8988T (cell line): ENCODE data around the gene WDTC1.
"Not testable (repeated sequence)": the region's sequence is repeated elsewhere in the genome, so short reads cannot be mapped to it uniquely, and the experiment has no call there.

Source experiments
- DNase-seq: peaks from one replicate; pipeline ENCODE4 v3.0.0; 2011

Gene WDTC1, protein sequence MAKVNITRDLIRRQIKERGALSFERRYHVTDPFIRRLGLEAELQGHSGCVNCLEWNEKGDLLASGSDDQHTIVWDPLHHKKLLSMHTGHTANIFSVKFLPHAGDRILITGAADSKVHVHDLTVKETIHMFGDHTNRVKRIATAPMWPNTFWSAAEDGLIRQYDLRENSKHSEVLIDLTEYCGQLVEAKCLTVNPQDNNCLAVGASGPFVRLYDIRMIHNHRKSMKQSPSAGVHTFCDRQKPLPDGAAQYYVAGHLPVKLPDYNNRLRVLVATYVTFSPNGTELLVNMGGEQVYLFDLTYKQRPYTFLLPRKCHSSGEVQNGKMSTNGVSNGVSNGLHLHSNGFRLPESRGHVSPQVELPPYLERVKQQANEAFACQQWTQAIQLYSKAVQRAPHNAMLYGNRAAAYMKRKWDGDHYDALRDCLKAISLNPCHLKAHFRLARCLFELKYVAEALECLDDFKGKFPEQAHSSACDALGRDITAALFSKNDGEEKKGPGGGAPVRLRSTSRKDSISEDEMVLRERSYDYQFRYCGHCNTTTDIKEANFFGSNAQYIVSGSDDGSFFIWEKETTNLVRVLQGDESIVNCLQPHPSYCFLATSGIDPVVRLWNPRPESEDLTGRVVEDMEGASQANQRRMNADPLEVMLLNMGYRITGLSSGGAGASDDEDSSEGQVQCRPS

DNA sequence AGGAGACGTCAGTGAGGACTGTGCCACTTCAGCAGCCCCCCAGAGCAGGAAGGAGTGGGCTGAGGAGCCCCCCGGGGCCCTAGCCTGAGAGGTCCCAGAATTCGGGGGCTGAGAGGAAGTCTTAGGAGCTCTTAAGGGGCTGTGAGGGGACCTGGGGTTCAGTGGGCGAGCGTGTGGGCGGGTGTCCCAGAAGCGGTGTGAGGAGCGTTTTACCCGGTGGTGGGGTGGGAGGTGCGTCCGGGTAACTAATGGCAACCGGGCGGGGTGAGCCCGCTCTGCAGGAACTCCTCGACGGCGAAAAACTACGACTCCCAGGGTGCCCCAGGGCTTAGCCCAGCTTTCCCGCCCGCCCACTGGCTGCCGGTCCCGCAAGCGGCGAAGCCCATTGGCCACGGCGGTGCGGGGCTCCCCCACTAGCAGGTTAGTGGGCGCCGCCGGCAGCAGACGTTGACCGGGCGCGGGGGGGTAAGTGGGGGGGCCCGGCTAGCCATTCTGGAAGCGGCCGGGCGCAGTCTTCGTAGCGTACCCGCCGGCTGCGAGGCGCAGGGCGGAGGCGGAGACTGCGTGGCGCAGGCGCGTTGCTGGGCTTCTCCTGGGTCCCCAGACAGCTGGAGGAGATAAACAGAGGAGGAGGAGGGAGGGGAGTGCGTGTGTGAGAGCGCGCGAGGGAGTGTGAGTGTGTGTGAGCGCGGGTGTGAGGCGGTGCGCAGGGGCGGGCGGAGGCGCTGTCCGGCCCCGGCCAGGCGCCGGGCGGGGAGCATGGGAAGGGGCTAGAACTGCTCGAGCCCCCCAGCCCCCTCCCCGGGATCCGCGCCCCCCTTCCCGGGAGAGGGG, at the start of gene WDTC1:
TSS of gene WDTC1 (plus strand) at position 584 of the 834 bp plus-strand sequence. CDS start 26,423 bp downstream, outside the sequence.
- peak; percentile 73 for DNase-seq

DNA sequence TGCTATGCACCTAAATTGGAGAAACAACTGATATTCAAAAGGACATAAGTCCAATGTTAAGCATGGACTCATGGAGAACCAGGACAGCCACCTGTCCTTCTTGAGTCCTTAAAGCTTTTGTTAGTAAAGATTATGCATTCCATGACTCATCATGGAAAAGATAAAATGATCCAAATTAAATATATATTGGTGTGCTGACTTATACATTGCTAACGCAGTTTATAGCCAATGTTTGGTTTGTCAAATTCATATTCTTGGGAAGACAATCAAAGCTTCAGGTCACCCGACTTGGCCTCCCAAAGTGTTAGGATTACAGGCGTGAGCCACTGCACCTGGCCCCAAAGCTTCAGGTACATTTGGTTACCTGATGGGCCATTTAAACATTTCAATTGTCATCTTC, 49.8 kb upstream of the WDTC1 start:
- DNase-seq = not testable (repeated sequence)

DNA sequence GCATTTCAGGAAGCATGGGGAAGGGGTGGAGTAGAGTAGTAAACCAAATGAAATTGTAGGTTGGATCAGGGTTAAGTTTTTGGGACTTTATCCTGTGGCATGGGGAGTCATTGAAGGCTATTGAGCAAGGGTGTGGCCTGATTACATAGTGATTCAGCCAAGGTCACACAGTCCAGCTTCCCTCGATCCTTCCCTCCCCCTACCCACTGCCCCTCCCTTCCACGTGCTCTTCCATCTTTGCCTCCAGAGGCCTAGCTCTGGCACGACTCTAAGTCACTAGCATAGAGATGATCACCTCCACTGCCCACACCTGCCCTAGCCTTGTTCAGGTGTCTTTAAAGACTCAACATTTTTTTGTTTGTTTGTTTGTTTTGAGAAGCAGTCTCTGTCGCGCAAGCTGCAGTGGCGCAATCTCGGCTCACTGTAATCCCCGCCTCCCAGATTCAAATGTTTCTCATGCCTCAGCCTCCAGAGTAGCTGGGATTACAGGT, 42.3 kb upstream of the WDTC1 start:
- no peak for DNase-seq

DNA sequence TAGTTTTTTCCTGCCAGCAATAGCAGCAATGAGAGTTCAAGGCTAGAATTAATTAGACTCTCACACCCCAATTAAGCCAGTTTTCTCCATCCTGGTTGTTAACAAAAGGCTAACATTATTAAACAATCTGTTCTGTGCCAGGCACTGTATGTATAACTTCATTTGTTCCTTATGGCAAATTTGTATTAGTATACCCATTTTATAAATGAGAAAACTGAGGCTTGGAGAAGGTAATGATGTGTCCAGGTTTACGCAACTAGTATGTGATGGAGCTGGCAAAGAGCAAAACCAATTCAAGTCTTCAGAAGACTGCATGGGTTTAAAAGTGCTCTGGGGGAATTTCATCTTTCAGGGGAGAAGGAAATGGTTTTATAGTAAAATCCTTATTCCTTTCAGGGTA, 41.2 kb upstream of the WDTC1 start:
- DNase-seq = no peak

DNA sequence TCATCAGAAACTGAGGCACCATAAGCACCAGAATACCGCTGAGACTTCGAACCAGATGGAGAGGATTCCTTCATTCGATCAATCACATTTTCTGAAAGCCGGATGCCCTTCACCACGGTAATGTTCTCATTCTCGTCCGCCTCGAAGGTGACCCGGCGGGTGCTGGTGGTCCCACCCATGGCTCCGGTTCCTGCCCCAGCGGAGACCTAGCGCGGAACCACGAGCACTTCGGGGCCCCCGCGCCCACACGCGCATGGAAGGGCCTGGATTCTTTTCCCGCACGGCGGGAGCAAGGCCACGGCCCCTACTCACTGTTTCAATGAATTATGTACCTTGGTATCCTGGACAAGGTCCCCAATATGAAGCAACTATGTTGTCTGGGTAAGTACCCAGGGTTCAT, 33.1 kb upstream of the WDTC1 start:
- DNase-seq = no peak

DNA sequence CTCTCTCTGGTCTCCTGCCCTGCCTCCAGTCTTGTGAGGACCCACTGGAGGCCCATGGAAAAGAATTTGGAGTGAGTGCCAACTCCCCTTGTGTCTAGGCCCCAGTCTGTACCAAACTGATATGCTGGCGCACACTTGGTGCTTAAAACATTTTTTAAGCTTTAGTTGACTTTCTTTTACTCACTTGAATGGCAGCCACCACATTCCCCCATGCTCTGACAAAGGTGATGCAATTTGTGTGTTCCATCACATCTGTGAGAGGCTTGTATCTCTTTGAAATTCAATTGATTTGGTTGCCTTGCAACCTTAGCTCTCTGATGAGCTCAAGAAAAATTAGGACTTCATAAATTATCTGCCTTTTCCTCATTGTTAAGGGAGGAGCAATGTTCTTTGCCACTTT, 30.5 kb upstream of the WDTC1 start:
- DNase-seq = no peak

DNA sequence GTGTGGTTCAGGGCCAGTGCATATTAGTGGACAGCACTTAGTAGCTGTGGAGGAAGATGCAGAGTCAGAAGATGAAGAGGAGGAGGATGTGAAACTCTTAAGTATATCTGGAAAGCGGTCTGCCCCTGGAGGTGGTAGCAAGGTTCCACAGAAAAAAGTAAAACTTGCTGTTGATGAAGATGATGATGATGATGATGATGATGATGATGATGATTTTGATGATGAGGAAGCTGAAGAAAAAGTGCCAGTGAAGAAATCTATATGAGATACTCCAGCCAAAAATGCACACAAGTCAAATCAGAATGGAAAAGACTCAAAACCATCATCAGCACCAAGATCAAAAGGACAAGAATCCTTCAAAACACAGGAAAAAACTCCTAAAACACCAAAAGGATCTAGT, 27.2 kb upstream of the WDTC1 start:
- DNase-seq = not testable (repeated sequence)

DNA sequence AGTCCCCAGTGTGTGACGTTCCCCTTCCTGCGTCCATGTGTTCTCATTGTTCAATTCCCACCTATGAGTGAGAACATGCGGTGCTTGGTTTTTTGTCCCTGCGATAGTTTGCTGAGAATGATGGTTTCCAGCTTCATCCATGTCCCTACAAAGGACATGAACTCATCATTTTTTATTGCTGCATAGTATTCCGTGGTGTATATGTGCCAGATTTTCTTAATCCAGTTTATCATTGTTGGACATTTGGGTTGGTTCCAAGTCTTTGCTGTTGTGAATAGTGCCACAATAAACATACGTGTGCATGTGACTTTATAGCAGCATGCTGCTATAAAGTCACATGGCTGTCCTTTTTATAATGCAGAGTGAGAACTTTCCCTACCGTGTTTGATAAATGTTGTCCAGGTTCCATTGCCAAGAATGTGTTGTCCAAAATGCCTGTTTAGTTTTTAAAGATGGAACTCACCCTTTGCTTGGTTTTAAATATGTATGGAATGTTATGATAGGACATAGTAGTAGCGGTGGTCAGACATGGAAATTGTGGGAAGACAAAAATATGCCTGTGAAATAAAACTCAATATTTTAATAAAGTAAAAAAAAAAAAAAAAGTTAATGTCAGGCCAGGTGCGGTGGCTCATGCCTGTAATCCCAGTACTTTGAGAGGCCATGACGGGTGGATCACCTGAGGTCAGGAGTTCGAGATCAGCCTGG, 26.1 kb upstream of the WDTC1 start:
- DNase-seq = not testable (repeated sequence)

DNA sequence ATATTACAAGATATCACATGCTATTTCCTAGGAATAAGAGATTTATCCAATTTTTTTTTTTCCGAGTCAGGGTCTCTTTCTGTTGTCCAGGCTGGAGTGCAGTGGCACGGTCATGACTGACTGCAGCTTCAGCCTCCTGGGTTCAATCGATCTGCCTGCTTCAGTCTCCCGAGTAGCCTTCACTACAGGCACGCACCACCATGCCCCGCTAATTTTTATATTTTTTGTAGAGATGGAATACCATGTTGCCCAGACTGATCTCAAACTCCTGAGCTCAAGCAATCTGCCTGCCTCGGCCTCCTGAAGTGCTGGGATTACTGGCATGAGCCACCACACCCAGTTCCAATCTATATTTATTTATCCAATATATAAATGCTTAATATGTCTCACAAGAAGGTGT, 18.0 kb upstream of the WDTC1 start:
- no peak for DNase-seq

DNA sequence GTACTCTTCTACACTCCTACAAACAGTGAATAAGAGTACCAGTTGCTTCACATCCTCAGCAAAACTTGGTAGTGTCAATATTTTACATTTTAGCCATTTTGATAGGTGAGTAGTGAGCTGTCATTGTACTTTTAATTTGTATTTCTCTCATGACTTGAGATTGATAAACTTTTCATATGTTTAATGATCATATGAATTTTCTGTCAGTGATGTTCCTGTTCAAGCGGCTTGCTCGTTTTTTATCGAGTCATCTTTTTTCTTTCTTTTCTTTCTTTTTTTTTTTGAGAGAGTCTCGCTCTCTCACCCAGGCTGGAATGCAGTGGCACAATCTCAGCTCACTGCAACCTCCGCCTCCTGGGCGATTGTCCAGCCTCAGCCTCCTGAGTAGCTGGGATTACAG, 17.0 kb upstream of the WDTC1 start:
- no peak for DNase-seq

DNA sequence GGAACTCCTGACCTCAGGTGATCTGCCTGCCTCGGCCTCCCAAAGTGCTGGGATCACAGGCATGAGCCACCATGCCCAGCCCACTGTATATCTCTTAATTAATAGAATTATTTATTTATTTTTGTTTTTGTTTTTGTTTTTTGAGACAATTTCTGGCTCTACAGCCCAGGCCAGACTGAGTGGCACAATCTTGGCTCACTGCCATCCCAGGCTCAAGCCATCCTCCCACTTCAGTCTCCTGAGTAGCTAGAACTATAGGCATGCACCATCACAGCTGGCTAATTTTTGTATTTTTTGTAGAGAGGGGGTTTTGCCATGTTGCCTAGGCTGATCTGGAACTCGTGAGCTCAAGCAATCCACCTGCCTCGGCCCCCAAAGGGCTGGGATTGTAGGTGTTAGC, 15.7 kb upstream of the WDTC1 start:
- DNase-seq = no peak

DNA sequence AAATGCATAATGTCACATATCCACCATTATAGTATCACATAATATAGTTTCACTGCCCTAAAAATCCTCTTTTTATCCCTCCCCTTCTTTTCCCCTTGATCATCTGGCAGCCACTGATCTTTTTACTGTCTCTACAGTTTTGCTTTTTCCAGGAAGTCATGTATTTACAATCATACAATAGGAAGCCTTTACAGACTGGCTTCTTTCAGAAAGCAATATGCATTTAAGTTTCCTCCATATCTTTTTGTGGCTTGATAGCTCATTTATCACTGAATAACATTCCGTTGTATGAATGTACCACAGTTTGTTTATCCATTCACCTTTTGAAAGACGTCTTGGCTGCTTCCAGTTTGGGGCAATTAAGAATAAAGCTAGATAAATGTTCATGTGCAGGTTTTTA, 14.3 kb upstream of the WDTC1 start:
- DNase-seq = no peak

DNA sequence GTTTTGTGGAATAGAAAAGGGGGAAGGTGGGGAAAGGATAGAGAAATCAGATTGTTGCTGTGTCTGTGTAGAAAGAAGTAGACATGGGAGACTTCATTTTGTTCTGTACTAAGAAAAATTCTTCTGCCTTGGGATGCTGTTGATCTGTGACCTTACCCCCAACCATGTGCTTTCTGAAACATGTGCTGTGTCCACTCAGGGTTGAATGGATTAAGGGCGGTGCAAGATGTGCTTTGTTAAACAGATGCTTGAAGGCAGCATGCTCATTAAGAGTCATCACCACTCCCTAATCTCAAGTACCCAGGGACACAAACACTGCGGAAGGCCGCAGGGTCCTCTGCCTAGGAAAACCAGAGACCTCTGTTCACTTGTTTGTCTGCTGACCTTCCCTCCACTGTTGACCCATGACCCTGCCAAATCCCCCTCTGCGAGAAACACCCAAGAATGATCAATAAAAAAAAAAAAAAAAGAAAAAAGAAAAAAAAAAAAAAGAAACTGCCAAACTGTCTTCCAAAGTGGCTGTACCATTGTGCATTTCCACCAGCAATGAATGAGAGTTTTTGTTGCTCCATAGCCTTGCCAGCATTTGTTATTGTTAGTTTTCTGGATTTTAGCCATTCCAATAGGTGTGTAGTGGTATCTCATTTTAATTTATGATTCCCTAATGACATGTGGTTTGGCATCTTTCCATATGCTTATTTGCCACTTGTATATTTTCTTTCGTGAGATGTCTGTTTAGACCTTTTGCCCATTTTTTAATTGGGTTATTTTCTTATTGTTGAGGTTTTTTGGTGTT, 13.5 kb upstream of the WDTC1 start:
- not testable (repeated sequence) for DNase-seq

DNA sequence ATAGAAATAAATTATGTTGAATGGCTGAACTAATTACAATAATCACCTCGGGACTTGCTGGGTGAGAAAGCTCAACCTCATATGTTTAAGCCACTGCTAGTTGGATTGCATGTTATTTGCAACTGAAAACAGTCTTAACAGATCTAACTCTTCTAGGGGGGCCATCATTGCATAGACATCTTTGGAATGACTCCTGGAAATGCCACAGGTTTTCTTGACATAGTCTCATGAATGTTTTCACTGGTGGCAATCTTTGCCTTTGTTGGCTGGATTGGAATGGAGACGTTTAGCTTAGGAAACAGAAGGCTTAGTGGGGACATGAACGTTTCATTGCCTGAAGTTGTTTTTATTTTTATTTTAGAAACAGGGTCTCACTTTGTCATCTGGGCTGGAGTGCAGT, 8.8 kb upstream of the WDTC1 start:
- no peak for DNase-seq

DNA sequence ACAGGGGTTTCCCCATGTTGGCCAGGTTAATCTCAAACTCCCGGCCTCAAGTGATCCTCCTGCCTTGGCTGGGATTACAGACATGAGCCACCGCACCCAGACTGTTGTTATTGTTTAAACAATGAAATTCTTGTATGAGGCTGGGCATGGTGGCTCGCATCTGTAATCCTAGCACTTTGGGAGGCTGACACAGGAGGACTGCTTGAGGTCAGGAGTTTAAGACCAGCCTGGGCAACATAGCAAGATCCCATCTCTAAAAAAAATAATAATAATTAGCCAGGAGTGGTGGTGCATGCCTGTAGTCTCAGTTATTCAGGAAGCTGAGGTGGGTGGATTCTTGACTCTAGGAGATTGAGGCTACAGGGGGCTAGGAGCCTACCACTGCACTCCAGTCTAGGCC, 6.7 kb upstream of the WDTC1 start:
- DNase-seq = no peak

DNA sequence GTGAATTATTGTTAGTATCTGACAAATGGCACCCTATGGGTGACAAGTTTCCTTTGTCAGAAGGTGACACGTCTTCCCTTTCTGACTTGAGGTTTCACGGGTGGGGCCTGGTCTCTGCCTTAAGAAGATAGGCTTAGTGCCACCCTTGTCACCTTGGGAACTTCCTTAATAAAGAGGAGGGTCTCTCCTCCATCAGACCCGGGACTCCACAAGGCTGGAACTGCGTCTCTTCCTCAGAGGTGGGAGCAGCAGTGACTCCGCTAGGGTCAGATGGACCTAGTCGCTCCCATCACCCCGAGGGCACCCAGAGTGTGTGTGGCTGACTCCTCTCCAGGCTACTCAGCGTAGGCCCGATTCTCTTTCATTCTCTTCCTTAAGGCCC, 774 bp upstream of the WDTC1 start:
- no peak for DNase-seq

DNA sequence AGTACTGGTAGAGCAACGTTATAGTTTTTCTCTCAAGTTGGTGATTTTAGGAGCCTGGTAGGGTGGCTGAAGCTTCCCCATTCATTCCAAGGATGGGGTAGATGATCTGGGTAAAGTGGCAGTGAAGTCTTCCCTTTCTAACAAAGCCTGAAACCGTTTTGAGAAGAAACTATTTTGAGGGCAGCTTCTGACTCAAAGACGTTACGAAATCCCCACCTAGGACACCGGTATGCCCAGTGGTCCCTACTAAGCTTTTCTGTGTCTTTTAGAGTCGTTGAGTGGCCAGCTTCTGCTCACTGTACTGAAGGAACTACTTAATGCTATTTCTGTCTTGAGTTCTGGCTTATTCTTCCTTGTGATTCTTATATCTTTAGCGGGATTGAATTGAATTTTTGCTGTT, 1.4 kb downstream of the WDTC1 start:
- DNase-seq = no peak

DNA sequence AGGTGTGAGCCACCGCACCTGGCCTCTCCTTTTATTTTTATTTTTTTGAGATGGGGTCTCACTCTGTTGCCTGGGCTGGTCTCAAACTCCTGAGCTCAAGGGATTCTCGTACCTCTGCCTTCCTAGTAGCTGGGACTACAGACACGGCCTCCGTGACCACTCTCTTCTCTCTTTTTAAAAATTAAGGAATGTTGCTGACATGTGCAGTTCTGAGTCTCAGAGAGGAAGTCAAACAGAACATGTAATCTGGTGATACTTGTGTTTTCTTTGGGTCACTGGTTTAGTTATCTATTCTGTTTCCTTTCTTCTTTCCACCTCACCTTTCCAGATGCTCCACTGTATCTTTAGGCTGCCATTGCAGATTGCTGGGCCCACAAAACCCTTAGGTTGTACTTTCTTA, 2.7 kb downstream of the WDTC1 start:
- DNase-seq = no peak

DNA sequence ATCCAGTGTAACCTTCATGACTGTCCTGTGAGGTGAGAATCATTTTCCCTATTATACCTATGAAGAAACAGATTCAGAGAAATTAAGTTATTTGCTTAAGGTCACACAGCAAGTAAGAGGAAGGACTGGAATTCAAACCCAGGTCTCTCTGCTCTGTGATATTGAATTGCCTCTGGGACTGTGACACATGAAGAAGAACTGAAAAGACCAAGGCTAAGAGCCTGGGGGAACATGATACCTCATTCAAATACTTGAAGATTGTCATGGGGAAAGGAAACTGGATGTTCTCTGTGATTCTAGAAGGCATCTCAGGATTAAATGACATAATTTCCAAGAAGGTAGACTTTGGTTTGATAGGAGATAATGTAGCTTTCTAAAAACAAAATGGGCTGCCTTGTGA, 3.6 kb downstream of the WDTC1 start:
- no peak for DNase-seq

DNA sequence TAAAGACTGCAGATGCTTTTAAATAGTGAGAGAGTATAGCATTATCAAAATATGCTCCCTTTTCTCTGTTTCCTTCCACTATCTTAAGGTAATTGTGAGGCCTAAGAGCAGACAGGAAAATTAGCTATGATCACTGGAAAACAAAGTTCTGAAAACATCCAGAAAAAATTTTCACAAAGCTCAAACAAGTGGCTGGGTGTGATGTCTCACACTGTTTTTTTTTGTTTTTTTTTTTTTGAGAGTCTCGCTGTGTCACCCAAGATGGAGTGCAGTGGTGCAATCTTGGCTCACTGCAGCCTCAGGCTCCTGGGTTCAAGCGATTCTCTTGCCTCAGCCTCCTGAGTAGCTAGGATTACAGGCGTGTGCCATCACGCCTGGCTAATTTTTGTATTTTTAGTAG, 7.2 kb downstream of the WDTC1 start:
- DNase-seq = no peak

DNA sequence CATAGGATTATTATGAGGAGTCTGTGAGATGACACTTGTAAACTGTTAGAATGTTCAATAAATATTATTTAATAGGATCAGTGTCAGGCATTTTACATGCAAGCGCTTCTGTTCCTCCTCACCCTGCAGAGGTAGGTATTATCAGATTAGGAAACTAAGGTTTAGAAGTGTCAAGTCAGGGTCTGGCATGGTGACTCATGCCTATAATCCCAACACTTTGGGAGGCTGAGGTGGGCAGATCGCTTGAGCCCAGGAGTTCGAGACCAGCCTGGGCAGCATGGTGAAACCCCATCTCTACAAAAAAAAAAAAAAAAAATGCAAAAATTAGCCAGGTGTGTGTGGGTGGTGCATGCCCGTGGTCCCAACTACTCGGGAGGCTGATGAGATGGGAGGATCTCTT, 9.2 kb downstream of the WDTC1 start:
- not testable (repeated sequence) for DNase-seq

DNA sequence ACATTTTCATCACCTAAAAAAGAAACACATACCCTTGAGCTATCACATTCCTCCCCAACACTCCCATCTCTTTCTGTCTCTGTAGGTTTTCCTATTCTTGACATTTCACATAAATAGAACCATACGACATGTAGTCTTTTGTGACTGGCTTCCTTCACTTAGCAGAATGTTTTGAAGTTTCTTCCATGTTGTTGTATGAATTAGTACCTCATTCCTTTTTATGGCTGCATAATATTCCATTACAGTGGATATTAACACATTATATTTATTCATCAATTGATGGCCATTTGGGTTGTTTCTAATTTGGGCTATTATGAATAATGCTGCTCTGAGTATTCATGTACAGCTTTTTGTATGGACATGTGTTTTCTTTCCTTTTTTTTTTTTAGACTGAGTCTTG, 11.8 kb downstream of the WDTC1 start:
- DNase-seq = no peak
